OCI-LY7 (cell line): Measurements from ENCODE around the gene PROM2.

Source experiments
- CTCF ChIP-seq: fragments of 200-600 bp; sonication (generic); conservative IDR thresholded peaks from 2 replicates; pipeline ENCODE4 v1.5.1; 2014; ENCODE audit warnings: mild to moderate bottlenecking, antibody characterized with exemption, low read length, moderate library complexity, mixed read lengths
- EZH2phosphoT487 ChIP-seq: fragments of 200-600 bp; sonication (generic); IDR thresholded peaks from 2 replicates; pipeline ENCODE4 v1.6.1; 2018; ENCODE audit warnings: low read depth, borderline replicate concordance, mild to moderate bottlenecking, mixed run types, antibody characterized with exemption, low read length, moderate library complexity, mixed read lengths

- TF ChIP-seq CTCF (no peak), EZH2phosphoT487 (no peak)
Observed at GRCh38 chr2:95287336-95287735, 13.1 kb downstream of the PROM2 start.
